SJSA1 (cell line): ENCODE results near the gene PYHIN1. TPM values are rescaled to one million over a fixed set of nuclear protein-coding genes. Genes with fewer than 3 reads are reported as not detected.

Experiments used
- DNase-seq, 2 experiments: peaks; one replicate each; pipeline ENCODE4 v3.0.0-alpha.2; 2015 to 2020; ENCODE audit warnings: low spot score in 2 of 2, low read depth in 1 of 2
- H3K27ac ChIP-seq: fragments of 250-450 bp; sonication (Bioruptor Pico); 2 replicates; pipeline ENCODE4 v1.5.1; 2020; ENCODE audit warnings: mild to moderate bottlenecking, moderate library complexity
- H3K27me3 ChIP-seq: fragments of 250-450 bp; sonication (Bioruptor Pico); replicated peaks from 2 replicates; pipeline ENCODE4 v1.5.1; 2020; ENCODE audit warnings: mild to moderate bottlenecking, moderate library complexity
- H3K36me3 ChIP-seq: fragments of 250-450 bp; sonication (Bioruptor Pico); 2 replicates; pipeline ENCODE4 v1.5.1; 2020; ENCODE audit warnings: mild to moderate bottlenecking
- H3K4me1 ChIP-seq: fragments of 250-450 bp; sonication (Bioruptor Pico); replicated peaks from 2 replicates; pipeline ENCODE4 v1.6.1; 2021; ENCODE audit warnings: mild to moderate bottlenecking
- H3K4me3 ChIP-seq: fragments of 250-450 bp; sonication (Bioruptor Pico); 2 replicates; pipeline ENCODE4 v1.5.1; 2020; ENCODE audit warnings: mild to moderate bottlenecking
- H3K9me3 ChIP-seq: fragments of 250-450 bp; sonication (Bioruptor Pico); replicated peaks from 2 replicates; pipeline ENCODE4 v1.5.1; 2020; ENCODE audit warnings: mild to moderate bottlenecking
- total RNA-seq: library from RNA; depleted of rRNA; stranded (reverse); fragments of >200 nt; shearing (Covaris generic); gene quantifications from 2 replicates; pipeline ENCODE4 v1.2.3, GENCODE V29; 2014; rRNA removed

PYHIN1 gene
- total RNA-seq, result not detected in 2 replicates

GRCh38 chr1:158931055-158931737, at the start of gene PYHIN1:
TSS of gene PYHIN1 (plus strand) at chr1:158931552. CDS start at chr1:158936911, 5,359 bp downstream.
- H3K27ac ChIP-seq, result no peak within 1 kb of the TSS
- H3K9me3 ChIP-seq, result no peaks in the 10 kb centered on the region
- no peaks in the 10 kb centered on the region for H3K36me3 ChIP-seq
- H3K27me3 ChIP-seq, result no peaks in the 10 kb centered on the region
- H3K4me1 ChIP-seq, result no peaks in the 10 kb centered on the region
- H3K4me3 ChIP-seq, result no peak within 1 kb of the TSS
- no peak for DNase-seq

DNA sequence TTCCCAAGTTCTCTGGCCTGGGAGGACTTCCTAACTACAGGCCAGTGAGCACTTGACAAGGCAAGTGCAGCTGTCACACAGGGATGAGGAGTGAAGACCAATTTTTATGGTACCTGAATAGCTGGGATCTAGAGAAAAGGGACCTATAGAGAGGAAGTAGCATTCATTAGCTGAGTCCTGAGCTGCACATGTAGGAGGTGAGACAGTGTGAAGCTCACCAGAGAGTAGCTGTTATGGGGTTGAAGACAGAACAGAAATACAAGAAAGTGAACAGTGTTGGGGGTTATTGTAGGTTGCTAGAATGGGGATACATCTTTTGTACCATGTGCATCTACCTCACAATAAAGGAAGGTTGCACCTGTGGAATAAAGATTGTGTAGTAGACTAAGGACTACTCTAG, 37.7 kb upstream of the PYHIN1 start:
- Histone ChIP-seq H3K4me3 (no peak overlapping the region), H3K27ac (no peak overlapping the region), H3K9me3 (no peaks in the 10 kb centered on the region), H3K4me1 (no peaks in the 10 kb centered on the region), H3K27me3 (no peaks in the 10 kb centered on the region), H3K36me3 (no peaks in the 10 kb centered on the region)
- DNase-seq, result no peak

- no peak overlapping the region for H3K4me3 ChIP-seq
- H3K27me3 ChIP-seq, result no peaks in the 10 kb centered on the region
- DNase-seq, result no peak
- H3K4me1 ChIP-seq, result no peaks in the 10 kb centered on the region
- no peak overlapping the region for H3K27ac ChIP-seq
- H3K9me3 ChIP-seq, result no peaks in the 10 kb centered on the region
- no peaks in the 10 kb centered on the region for H3K36me3 ChIP-seq
These were observed 32.6 kb upstream of the PYHIN1 start for GRCh38 chr1:158898722-158899121.

- no peak for DNase-seq
These were observed 29.7 kb upstream of the PYHIN1 start for GRCh38 chr1:158901623-158902022.

DNA sequence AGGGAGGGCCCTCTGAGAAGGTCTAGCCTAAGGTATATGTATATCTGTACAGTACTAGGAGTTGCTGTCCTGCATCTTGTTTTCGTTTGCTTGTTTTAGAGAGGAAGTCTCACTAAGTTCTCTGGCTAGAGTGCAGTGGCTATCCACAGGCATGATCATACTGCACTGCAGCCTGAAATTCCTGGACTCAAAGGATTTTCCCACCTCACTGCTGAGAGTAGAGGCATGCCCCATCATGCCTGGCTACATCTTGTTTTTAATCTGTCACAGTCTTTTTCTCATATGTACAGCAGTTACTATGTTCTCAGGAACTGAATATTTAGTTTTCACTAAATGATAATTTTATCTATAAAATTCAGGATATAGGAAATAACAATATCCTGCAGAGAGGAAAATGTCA, 15.3 kb upstream of the PYHIN1 start:
- Histone ChIP-seq H3K9me3 (peaks cover 2% of the 10 kb centered on the region; the same call in 1 of the 2 replicates), H3K36me3 (no peaks in the 10 kb centered on the region)

More at GRCh38 chr1:158901623-158902022, 29.7 kb upstream of the PYHIN1 start:
- Histone ChIP-seq H3K27me3 (no peaks in the 10 kb centered on the region), H3K27ac (no peak overlapping the region), H3K4me1 (no peaks in the 10 kb centered on the region), H3K4me3 (no peak overlapping the region), H3K9me3 (no peaks in the 10 kb centered on the region), H3K36me3 (no peaks in the 10 kb centered on the region)

DNA sequence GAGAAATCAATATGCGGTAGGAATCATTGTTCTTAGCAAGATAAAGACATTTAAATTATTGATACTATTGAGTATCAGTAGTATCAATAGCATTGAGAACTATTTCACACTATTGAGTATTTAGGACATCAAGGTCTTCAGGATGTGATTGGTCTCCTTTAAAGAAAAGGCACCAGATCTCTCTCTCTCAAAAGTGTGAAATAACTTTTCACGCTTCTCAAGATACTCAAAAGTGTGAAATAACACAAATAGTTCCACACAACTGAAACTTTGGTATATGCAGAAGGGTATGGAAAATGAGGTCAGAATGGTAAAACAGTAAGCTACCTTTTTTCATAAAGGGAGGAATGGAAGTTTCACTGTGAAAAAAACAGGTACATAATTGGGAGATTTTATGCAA, 6.7 kb upstream of the PYHIN1 start:
- Histone ChIP-seq H3K36me3 (no peaks in the 10 kb centered on the region), H3K27me3 (no peaks in the 10 kb centered on the region), H3K4me1 (no peaks in the 10 kb centered on the region), H3K27ac (no peak overlapping the region), H3K4me3 (no peak overlapping the region), H3K9me3 (no peaks in the 10 kb centered on the region)
- DNase-seq, result no peak

More for the DNA sequence above, 15.3 kb upstream of the PYHIN1 start:
- Histone ChIP-seq H3K4me1 (no peaks in the 10 kb centered on the region), H3K27ac (no peak overlapping the region), H3K27me3 (no peaks in the 10 kb centered on the region), H3K4me3 (no peak overlapping the region)
- DNase-seq, result no peak

- no peak for DNase-seq
- Histone ChIP-seq H3K27ac (no peak overlapping the region), H3K4me1 (no peaks in the 10 kb centered on the region), H3K36me3 (no peaks in the 10 kb centered on the region), H3K9me3 (no peaks in the 10 kb centered on the region), H3K4me3 (no peak overlapping the region), H3K27me3 (no peaks in the 10 kb centered on the region)
These were observed 848 bp upstream of the PYHIN1 start for GRCh38 chr1:158930504-158930903.

DNA sequence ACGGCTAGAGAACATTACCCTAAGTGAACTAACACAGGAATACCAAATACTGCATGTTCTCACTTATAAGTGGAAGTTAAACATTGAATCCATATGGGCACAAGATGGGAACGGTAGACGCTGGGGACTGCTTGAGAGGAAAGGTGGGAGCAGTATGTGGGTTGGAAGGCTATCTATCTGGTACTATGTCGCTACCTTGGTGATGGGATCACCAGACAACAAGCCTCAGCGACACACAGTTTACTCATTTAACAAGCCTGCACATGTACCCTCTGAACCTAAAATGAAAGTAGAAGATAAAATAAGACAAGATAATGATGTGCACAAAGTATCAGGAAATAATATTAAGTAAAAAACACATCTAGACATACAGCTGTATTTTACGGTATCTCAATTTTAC, 819 bp downstream of the PYHIN1 start:
- Histone ChIP-seq H3K4me1 (no peaks in the 10 kb centered on the region), H3K4me3 (no peak overlapping the region), H3K27me3 (no peaks in the 10 kb centered on the region), H3K9me3 (no peaks in the 10 kb centered on the region), H3K36me3 (no peaks in the 10 kb centered on the region), H3K27ac (no peak overlapping the region)
- DNase-seq, result no peak

GRCh38 chr1:158933621-158934020, 2.3 kb downstream of the PYHIN1 start:
- DNase-seq, result no peak
- Histone ChIP-seq H3K4me1 (no peaks in the 10 kb centered on the region), H3K27ac (no peak overlapping the region), H3K4me3 (no peak overlapping the region), H3K27me3 (no peaks in the 10 kb centered on the region), H3K36me3 (no peaks in the 10 kb centered on the region), H3K9me3 (no peaks in the 10 kb centered on the region)

DNA sequence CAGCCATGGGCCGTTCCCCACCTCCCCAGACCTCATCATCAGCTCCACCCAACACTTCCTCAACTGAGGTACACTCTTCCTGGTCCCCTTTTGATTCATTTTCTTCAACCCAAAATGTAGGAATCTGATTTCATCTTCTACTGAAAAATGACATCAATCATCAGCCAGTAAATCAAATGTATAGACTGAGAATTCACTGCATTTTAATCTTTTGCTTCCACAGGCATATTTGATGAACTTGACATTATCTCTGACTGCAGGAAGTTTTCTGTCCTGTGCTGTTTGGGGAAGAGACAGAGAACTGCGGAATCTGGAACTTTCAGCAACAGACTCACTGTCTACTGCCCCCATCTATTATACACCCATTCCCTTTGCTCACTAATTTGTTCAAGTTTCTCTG, 7.8 kb downstream of the PYHIN1 start:
- Histone ChIP-seq H3K36me3 (no peaks in the 10 kb centered on the region), H3K4me1 (no peaks in the 10 kb centered on the region), H3K27me3 (peaks cover 5% of the 10 kb centered on the region; the same call in 1 of the 2 replicates), H3K9me3 (no peaks in the 10 kb centered on the region), H3K27ac (no peak overlapping the region), H3K4me3 (no peak overlapping the region)
- DNase-seq, result no peak

DNA sequence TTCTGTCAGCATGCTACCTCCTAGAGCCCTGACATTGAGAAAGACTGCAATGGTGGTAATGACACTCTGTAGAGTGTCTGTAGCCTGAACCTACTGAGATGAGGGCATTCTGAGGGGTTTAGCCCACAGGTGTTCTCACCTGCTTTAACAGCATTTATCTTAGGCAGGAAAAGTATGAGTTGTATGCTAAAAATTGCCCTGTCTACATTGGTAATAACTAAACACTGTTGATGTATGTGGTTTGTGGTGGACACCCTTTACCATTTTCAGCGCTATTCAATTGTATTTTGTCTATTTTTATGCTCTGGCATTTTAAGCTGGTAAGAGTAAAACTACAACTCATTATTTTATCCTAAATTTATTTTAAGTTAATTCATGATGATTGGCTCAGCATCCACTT, 10.0 kb downstream of the PYHIN1 start:
- no peaks in the 10 kb centered on the region for H3K4me1 ChIP-seq
- no peak overlapping the region for H3K27ac ChIP-seq
- no peak overlapping the region for H3K4me3 ChIP-seq
- no peaks in the 10 kb centered on the region for H3K36me3 ChIP-seq
- peaks cover 7% of the 10 kb centered on the region; the same call in 1 of the 2 replicates for H3K27me3 ChIP-seq
- no peak for DNase-seq
- H3K9me3 ChIP-seq, result no peaks in the 10 kb centered on the region

DNA sequence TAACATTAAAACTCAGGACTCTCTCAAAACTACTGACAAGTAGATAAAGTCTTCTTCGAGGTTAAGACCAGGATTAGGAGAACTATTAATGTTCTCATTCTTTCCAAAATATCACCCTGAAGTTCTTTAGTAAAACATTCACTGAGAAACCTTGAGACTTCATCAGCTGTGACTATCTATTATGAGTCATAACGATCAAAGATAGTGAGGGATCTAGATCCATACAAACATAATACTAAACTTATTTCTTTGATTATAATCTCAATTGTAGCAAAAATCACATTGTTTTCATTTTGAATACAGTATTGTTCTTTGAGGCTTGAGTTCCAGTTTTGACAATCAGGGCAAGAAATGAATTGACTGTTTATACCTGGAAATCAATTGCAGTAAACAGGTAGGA, 11.1 kb downstream of the PYHIN1 start:
- H3K4me1 ChIP-seq, result no peaks in the 10 kb centered on the region
- peaks cover 9% of the 10 kb centered on the region; the same call in 1 of the 2 replicates for H3K27me3 ChIP-seq
- no peaks in the 10 kb centered on the region for H3K9me3 ChIP-seq
- H3K27ac ChIP-seq, result no peak overlapping the region
- no peak overlapping the region for H3K4me3 ChIP-seq
- no peak for DNase-seq
- no peaks in the 10 kb centered on the region for H3K36me3 ChIP-seq

DNA sequence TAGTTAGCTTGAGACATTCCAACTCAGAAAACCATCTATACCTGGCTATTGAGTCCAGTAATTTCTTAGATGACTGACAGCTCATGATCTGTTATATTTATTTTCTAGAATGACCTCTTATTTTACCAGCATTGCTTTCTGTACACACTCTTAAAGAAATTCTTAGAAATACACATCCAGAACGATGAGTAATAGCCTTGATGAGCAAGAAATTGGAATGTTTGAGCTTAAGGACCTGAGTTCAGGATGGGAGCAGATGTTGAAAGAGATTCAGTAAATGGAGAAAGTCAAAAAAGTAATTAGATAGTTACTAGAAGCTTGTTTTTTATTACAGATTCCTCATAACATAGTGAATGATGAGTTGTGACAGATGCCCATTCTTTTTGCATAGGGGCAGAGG, 11.7 kb downstream of the PYHIN1 start:
- DNase-seq, result no peak
- Histone ChIP-seq H3K4me1 (no peaks in the 10 kb centered on the region), H3K9me3 (no peaks in the 10 kb centered on the region), H3K27me3 (peaks cover 9% of the 10 kb centered on the region; the same call in 1 of the 2 replicates), H3K36me3 (no peaks in the 10 kb centered on the region), H3K4me3 (no peak overlapping the region), H3K27ac (no peak overlapping the region)

- Histone ChIP-seq H3K36me3 (no peaks in the 10 kb centered on the region), H3K27ac (no peak overlapping the region), H3K9me3 (no peaks in the 10 kb centered on the region), H3K4me1 (no peaks in the 10 kb centered on the region), H3K27me3 (peaks cover 9% of the 10 kb centered on the region; the same call in 1 of the 2 replicates), H3K4me3 (no peak overlapping the region)
- no peak for DNase-seq
These were observed 13.7 kb downstream of the PYHIN1 start for GRCh38 chr1:158945061-158945460.

DNA sequence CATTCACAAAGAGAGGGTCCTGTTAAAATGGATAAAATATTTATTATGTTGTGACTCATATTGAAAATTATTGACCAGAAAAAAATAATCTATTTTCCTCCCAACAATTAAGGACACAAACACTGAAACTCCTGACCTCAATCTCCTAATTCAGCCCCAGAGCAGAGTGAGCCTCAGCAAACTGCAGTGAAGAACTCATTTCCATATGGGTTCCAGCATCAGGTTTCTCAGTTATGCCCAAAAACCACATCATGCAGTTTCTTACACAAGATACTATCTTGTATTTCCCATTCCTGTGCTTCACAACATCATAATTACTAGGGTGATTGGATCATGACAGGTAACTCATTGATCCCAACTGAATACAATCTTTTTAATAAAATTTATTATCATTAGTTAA, 15.4 kb downstream of the PYHIN1 start:
- H3K36me3 ChIP-seq, result no peaks in the 10 kb centered on the region
- no peaks in the 10 kb centered on the region for H3K4me1 ChIP-seq
- no peak for DNase-seq
- H3K27ac ChIP-seq, result no peak overlapping the region
- H3K4me3 ChIP-seq, result no peak overlapping the region
- H3K9me3 ChIP-seq, result no peaks in the 10 kb centered on the region
- H3K27me3 ChIP-seq, result peaks cover 9% of the 10 kb centered on the region; the same call in 1 of the 2 replicates
